ENCODE results near the gene MUC16. TPM values are rescaled to one million over a fixed set of nuclear protein-coding genes. Genes with fewer than 3 reads are reported as not detected.
"Not testable (repeated sequence)": the region's sequence is repeated elsewhere in the genome, so short reads cannot be mapped to it uniquely, and the experiment has no call there.

Gene MUC16
- total RNA-seq, 4 donors from 2014 or later = not detected

DNA sequence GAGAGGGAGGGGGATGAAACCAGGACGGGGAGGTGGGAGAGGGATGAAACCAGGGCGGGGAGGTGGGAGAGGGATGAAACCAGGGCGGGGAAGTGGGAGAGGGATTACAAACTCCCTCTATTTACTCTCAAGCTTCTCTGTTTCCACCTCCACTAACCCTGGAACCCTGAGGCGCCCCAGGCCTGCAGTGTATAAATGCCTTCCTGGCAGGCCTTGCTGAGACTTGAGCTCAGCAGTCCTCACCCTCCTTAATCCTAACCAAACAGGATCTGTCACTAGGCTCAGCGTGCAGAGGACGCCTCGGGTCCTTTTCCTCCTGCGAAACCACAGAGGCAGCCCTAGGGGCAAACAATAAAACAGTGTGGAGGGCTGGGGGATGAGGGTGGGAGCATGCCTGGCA is 44.6 kb upstream of the MUC16 start:
- no peak for DNase-seq
- H3K27ac ChIP-seq = no peak overlapping the region
- intact Hi-C loops (cut with DNase I; ENCODE audit: low total_unique reads) (no loop called here), in situ Hi-C loops (cut with MboI; ENCODE audit: low pct_ligation_motif_present in 1 of 4, low pct_unique_long_range_greater_than_20kb in 1 of 4, low sequenced_read_pairs in 3 of 4) (no loop called here)
- H3K9me3 ChIP-seq = no peaks in the 10 kb centered on the region
- 44% methylated on average over 8 of the region's 8 CpGs; no CpG with 5 or more reads in 1 of the 2 donors for WGBS, 2 donors (ENCODE audit: low coverage in 1 of 2)
- H3K27me3 ChIP-seq = no peaks in the 10 kb centered on the region
- H3K36me3 ChIP-seq = no peaks in the 10 kb centered on the region
- TF ChIP-seq POLR2A (IDR thresholded peaks at IDR 0.05) = no peak
- no peak overlapping the region for H3K4me3 ChIP-seq
- H3K4me1 ChIP-seq = no peaks in the 10 kb centered on the region

DNA sequence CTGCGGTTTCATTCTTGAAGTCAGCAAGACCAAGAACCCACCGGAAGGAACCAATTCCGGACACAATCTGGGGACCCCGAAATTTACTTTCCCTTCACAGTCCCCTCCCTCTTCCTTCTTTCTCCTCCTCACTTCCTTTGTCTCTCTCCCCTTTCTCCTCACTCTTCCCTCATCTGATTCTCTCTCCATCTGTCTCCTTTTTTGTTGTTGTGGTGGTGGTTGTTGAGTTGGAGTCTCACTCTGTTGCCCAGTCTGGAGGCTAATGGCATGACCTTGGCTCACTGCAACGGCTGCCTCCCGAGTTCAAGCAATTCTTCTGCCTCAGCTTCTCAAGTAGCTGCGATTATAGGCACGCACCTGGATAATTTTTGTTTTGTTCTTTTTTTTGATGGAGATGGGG is 44.0 kb upstream of the MUC16 start:
- DNase-seq = no peak
- TF ChIP-seq, protein P1, sequence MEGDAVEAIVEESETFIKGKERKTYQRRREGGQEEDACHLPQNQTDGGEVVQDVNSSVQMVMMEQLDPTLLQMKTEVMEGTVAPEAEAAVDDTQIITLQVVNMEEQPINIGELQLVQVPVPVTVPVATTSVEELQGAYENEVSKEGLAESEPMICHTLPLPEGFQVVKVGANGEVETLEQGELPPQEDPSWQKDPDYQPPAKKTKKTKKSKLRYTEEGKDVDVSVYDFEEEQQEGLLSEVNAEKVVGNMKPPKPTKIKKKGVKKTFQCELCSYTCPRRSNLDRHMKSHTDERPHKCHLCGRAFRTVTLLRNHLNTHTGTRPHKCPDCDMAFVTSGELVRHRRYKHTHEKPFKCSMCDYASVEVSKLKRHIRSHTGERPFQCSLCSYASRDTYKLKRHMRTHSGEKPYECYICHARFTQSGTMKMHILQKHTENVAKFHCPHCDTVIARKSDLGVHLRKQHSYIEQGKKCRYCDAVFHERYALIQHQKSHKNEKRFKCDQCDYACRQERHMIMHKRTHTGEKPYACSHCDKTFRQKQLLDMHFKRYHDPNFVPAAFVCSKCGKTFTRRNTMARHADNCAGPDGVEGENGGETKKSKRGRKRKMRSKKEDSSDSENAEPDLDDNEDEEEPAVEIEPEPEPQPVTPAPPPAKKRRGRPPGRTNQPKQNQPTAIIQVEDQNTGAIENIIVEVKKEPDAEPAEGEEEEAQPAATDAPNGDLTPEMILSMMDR (IDR thresholded peaks at IDR 0.05) = no peak
- TF ChIP-seq EP300 (IDR thresholded peaks at IDR 0.05; ENCODE audit: low read depth) (no peak), POLR2A (IDR thresholded peaks at IDR 0.05) (no peak), POLR2AphosphoS5 (IDR thresholded peaks at IDR 0.05) (no peak)
- intact Hi-C loops (cut with DNase I; ENCODE audit: low total_unique reads) = no loop called here
- Histone ChIP-seq H3K4me3 (no peak overlapping the region), H3K4me1 (no peaks in the 10 kb centered on the region), H3K27me3 (no peaks in the 10 kb centered on the region), H3K27ac (no peak overlapping the region), H3K9me3 (no peaks in the 10 kb centered on the region), H3K36me3 (no peaks in the 10 kb centered on the region)
- WGBS, 2 donors (ENCODE audit: low coverage in 1 of 2) = 84% methylated on average over 8 of the region's 8 CpGs; no CpG with 5 or more reads in 1 of the 2 donors
- in situ Hi-C loops (cut with MboI; ENCODE audit: low pct_ligation_motif_present in 1 of 4, low pct_unique_long_range_greater_than_20kb in 1 of 4, low sequenced_read_pairs in 3 of 4) = no loop called here

DNA sequence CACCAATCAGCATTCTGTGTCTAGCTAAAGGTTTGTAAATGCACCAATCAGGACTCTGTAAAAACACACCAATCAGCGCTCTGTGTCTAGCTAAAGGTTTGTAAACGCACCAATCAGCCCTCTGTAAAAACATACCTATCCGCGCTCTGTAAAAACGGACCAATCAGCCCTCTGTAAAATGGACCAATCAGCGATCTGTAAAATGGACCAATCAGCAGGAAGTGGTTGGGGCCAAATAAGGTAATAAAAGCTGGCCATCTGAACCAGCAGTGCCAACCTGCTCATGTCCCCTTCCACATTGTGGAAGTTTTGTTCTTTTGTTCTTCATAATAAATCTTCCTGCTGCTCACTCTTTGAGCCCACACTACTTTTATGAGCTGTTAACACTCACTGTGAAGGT is 43.5 kb upstream of the MUC16 start:
- H3K4me3 ChIP-seq; DNase-seq; H3K27ac ChIP-seq; H3K9me3 ChIP-seq; in situ Hi-C loops (cut with MboI; ENCODE audit: low pct_ligation_motif_present in 1 of 4, low pct_unique_long_range_greater_than_20kb in 1 of 4, low sequenced_read_pairs in 3 of 4); H3K27me3 ChIP-seq; H3K4me1 ChIP-seq; intact Hi-C loops (cut with DNase I; ENCODE audit: low total_unique reads); H3K36me3 ChIP-seq: not testable (repeated sequence)
- WGBS, 2 donors (ENCODE audit: low coverage in 1 of 2) = 90 to 97% methylated on average over 6 of the region's 6 CpGs

DNA sequence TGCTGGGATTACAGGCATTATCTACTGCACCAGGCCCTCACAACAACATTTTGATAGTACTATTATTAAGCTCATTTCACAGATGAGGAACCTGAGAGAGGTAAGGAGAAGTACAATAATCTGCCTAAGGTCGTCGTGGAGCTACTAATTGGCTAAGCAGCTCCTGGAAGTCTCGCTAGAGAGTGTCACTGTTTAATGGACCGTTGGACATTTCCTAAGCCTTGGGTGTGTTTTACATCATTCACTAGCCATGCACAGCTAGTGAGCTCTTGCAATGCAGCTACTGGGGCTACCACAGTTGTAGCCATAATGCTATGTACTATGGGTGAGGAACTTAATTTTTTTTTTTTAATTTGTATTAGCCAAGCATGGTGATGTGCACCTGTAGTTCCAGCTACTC is 42.7 kb upstream of the MUC16 start:
- H3K4me1 ChIP-seq = no peaks in the 10 kb centered on the region
- H3K4me3 ChIP-seq = no peak overlapping the region
- no peak for TF ChIP-seq POLR2AphosphoS5 (IDR thresholded peaks at IDR 0.05)
- TF ChIP-seq EP300 (IDR thresholded peaks at IDR 0.05; ENCODE audit: low read depth) = no peak
- TF ChIP-seq, protein P1 (IDR thresholded peaks at IDR 0.05) = no peak
- TF ChIP-seq POLR2A (IDR thresholded peaks at IDR 0.05) = no peak
- no peak for DNase-seq
- in situ Hi-C loops (cut with MboI; ENCODE audit: low pct_ligation_motif_present in 1 of 4, low pct_unique_long_range_greater_than_20kb in 1 of 4, low sequenced_read_pairs in 3 of 4) (no loop called here), intact Hi-C loops (cut with DNase I; ENCODE audit: low total_unique reads) (no loop called here)
- no peaks in the 10 kb centered on the region for H3K27me3 ChIP-seq
- no peak overlapping the region for H3K27ac ChIP-seq
- no peaks in the 10 kb centered on the region for H3K36me3 ChIP-seq
- WGBS, 2 donors (ENCODE audit: low coverage in 1 of 2) = 93 to 100% methylated on average over 2 to 4 of the region's 4 CpGs
- H3K9me3 ChIP-seq = no peaks in the 10 kb centered on the region

DNA sequence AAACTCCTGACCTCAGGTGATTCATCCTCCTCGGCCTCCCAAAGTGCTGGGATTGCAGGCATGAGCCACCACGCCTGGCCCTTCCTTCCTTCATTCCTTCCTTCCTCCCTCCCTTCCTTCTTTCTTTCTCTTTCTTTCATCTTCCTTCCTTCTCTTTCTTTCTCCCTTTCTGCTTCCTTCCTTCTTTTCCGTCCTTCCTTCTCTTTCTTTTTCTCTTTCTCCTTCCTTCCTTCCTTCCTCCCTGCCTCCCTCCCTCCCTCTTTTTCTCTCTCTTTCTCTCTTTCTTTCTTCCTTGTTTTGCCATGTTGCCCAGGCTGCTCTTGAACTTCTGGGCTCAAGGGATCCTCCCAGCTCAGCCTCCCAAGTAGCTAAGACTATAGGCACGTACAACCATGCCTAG is 36.5 kb upstream of the MUC16 start:
- H3K4me3 ChIP-seq = no peak overlapping the region
- 50 to 63% methylated on average over 2 to 4 of the region's 4 CpGs for WGBS, 2 donors (ENCODE audit: low coverage in 1 of 2)
- H3K9me3 ChIP-seq = no peaks in the 10 kb centered on the region
- no peak for DNase-seq
- intact Hi-C loops (cut with DNase I; ENCODE audit: low total_unique reads) = no loop called here
- no peaks in the 10 kb centered on the region for H3K4me1 ChIP-seq
- in situ Hi-C loops (cut with MboI; ENCODE audit: low pct_ligation_motif_present in 1 of 4, low pct_unique_long_range_greater_than_20kb in 1 of 4, low sequenced_read_pairs in 3 of 4) = no loop called here
- no peak overlapping the region for H3K27ac ChIP-seq
- H3K27me3 ChIP-seq = no peaks in the 10 kb centered on the region
- TF ChIP-seq POLR2AphosphoS5 (IDR thresholded peaks at IDR 0.05) (no peak), EP300 (IDR thresholded peaks at IDR 0.05; ENCODE audit: low read depth) (no peak), POLR2A (IDR thresholded peaks at IDR 0.05) (no peak)
- TF ChIP-seq, protein P1 (IDR thresholded peaks at IDR 0.05) = no peak
- H3K36me3 ChIP-seq = no peaks in the 10 kb centered on the region
